HG03095 (cell line): ENCODE measurements around the gene VAV2.

Experiments
- ATAC-seq: cut with Tn5 transposase; IDR thresholded peaks from one replicate; pipeline ENCODE4 v1.9.1; 2021; ENCODE audit warnings: moderate library complexity; ENCODE audit not compliant: unreplicated experiment

VAV2 gene

DNA sequence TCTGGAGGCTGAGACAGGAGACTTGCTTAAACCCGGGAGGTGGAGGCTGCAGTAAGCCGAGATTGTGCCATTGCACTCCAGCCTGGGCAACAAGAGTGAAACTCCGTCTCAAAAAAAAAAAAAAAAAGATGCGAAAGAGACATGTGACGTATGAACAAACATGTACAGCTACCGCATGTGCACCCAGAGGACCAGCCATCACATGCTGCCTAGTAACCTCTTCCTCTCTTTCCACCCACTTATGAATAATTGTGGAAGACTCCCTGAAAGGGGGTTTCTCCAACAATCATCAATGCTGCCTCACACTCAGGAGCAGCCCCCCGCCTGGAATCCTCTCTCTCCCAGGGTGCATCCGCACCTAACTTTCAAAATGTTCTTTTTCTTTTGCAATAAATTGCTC, 256.2 kb downstream of the VAV2 start:
- ATAC-seq: no peak

DNA sequence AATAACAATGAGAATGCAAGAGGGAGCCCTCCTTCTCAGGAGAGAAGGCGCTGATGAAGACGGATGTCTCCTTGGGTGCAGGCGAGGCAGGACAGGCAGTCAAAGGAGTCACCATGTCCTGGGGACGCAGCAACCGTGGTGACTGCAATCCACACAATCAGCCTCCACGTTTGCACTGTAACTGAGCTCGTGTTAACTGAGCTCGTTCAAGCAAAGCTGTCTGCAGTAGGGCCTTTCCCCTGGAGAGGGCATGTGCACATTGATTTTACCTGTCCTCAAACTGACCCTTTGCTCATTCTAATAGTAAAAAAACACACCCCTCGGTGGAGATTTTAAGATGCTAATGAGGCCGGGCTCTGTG, 256.7 kb downstream of the VAV2 start:
- ATAC-seq: no peak

DNA sequence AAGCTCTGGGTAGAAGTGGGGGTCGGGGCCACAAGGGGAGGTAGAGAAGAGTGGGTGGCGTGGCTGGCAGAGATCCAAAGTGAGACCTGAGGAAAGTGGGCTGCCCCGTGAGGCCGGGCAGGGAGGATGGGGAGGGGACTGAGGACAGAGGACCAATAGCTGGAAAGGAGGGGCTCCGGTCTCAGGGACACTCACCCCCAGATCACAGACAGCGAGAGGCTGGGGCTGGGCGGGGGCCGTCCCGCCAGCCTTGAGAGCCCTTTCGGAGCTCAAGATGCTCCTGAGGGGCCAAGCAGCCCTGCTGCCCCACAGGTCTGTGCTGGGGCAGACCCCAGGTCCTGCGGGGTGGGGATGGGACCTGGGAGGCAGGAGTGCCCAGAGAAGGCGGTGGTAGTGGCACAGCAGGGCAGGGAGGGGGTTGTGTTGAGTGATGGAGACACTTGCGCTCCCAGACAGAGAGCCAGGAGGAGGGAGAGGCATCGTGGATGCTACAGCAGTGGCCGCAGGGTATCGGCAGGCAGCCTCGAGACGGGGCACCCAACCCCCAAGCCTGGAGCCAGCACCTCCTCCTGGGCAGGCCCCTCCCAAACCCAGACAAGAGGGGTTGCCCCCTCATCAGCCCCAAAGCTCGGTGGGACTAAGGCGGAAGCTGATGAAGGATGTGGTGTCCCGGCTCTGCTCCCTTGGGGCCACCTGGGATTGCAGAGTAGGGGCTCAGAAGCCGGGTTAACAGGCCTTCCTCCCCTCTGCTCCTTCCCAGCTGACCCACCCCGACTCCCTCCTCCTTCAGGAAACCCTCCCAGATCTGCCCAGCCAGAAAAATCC, 257.3 kb downstream of the VAV2 start:
- ATAC-seq: no peak

GRCh38 chr9:133733796-133734533, 258.2 kb downstream of the VAV2 start:
- ATAC-seq: no peak

GRCh38 chr9:133733421-133733795, 258.7 kb downstream of the VAV2 start:
- no peak for ATAC-seq

DNA sequence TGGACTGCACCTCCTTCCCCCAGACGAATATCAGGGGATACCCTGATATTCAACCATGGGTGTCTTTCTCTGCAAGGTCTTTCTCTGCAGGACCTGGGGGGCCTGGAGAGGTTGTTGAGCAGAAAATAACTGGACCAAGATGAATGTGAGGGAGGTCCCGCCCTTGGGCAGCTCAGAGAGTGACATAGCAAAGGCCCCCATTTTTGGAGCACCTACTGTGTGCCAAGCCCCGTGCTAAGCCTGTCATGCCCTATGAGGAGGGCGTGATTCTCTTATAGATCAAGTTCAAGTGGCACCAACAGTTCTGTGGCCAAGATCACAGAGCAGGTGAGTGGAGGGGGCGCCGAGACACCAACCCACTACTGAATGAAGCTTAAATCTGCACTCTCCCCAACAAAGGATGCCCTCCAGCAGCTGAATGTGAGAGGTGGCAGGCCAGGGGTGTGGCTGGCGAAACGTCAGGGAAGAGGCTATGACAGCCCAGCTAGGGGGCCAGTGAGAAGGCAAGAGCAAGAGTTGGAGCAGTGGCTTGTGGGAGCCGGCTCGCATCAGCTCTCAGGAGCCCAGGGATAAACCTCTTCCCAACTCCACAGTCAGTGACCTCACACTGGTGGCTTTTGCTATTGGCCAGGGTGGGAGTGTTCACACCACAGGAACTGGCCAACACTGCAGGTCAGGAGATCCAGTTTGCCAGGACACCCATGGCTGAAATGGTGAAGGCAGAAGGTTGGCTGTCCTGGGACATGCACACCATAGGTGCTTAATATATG, 259.3 kb downstream of the VAV2 start:
- ATAC-seq: no peak

- ATAC-seq: no peak
These were observed 260.1 kb downstream of the VAV2 start for GRCh38 chr9:133731876-133732638.

GRCh38 chr9:133730994-133731715, 261.0 kb downstream of the VAV2 start:
- ATAC-seq: no peak

GRCh38 chr9:133729617-133730281, 262.4 kb downstream of the VAV2 start:
- ATAC-seq: no peak

DNA sequence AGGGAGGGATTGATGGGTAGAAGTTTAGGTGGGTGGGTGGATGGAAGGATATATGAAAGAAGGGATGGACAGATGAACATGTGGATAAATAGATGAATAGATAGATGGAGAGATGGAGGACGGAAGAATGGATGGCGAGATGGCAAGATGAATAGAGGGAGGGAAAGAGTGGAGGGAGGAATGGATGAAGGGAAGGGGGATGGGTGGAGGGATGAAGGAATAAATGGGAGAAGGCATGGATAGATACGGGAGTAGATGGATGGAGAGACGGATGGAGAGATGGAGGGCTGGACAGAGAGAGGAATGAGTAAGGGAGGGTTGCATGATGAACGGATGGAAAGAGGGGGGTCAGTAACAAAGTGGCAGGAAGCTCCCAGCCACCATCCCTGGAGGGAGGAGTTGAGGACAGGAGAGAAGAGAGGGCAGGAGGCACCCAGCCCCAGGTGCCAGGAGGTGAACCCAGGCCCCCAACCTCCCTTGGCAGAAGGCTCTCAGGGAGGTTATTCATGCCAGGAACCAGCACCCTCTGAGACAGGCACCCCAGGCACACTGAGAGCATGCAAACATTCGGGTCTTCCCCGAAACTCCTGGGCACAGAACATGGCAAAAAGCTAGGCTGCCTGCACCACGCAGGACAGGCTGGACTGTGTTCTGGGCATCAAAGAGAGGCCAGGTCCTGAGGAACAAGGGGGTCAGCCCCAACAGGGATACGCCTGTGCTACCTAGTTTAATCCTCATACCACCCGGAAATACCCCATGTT, 263.1 kb downstream of the VAV2 start:
- no peak for ATAC-seq

- ATAC-seq: no peak
These were observed 264.2 kb downstream of the VAV2 start for GRCh38 chr9:133727876-133728441.

DNA sequence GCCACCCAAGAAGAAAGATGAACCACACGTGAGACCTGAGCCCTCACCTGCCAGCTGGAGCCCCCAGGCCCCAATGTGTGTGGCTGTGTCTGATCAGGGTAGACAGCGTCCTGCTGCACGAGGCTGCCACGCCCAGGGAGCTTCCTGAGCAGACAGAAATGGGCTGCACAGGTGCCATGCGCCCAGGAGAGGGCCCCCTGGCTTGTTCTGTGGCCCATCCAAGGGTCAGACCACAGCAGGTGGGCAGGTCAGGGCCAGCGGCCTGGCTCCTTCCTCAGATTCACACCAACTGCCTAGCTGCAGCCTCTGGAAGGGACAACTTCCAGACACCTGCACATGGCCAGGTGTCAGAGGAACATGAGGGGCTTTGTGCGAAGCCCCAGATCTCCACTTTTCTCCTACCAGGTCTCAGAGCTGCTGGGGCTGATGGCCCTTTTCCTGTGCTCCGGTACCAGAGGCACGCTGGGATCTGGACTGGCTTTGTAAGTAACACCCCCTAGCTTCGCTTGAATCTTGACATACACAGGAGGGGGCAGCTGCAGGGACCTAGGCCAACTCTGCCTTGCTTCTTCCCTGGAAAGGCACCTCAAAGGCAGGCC, 264.7 kb downstream of the VAV2 start:
- no peak for ATAC-seq

DNA sequence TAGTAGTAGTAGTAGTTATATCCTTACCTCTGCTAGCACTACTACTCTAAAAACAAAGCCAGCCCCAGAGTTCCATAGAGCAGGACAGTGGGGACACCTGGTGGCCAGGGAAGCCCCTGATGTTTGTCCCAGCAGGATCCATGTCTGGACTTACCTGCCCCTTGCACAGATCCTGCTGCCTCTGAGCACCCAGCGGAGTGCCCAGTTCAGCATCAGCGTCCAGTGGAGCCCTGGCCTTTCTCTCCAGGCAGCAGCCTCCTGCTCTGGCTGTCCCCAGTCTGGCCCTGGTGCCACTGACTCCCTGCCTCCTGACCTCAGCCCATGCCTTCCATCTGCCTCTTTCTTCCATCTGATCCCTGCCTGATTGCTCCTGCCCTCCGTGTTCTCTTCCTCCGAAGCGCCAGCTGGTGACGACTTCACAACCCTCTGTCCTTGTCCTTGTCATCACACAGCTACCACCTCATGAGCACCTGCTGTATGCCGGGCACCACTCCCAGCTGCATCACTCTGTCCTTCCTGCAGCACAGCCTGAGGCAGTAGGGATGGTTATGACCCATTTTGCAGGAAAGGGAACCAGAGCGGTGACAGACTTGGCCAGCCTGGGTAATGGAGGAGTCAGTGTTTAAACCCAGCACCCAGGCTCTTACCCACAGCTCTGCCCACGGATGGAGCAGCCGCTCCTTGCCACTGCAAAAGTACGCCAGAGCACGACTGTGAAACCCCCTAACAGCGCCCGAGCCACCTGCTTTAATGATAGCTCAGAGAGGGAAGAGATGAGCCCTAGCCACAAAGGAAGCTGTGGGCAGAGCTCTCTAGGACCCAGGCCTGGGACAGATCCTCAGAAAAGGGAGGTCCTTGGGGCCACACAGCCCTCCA, 265.5 kb downstream of the VAV2 start:
- ATAC-seq: no peak

DNA sequence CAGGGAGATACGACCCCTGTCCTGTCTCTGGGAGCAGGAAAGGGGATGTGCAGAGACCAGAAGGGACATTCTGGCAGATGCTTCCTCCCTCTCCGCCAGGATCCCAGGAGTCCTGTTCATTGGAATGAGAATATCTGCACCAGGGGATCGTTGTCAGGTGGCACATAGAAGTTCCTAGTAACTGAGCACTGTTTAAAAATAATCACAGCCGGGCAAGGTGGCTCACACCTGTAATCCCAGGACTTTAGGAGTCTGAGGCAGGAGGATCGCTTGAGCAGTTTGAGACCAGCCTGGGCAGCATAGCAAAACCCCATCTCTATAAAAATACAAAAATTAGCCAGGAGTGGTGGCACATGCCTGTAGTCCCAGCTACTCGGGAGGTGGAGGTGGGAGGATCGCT, 266.2 kb downstream of the VAV2 start:
- ATAC-seq: no peak

GRCh38 chr9:133718563-133719315, 273.4 kb downstream of the VAV2 start:
- no peak for ATAC-seq

- ATAC-seq: no peak
These were observed 274.8 kb downstream of the VAV2 start for GRCh38 chr9:133717113-133718031.
